Liver (tissue), 9 donors: ENCODE measurements around the gene HDAC9. TPM values are rescaled to one million over a fixed set of nuclear protein-coding genes. Genes with fewer than 3 reads are reported as not detected.

ENCODE experiments used
- DNase-seq: peaks from one replicate; pipeline ENCODE4 v3.0.0-alpha.2; 2017; ENCODE audit warnings: low spot score
- H3K27ac ChIP-seq, 2 donors: one replicate each; pipeline ENCODE4 v1.7.0; 2013; ENCODE audit warnings: inconsistent platforms in 2 of 2, low read length in 2 of 2, control low read depth in 1 of 2, low read depth in 1 of 2, mild to moderate bottlenecking in 1 of 2
- H3K27me3 ChIP-seq, 4 donors: one replicate each; pipeline versions ENCODE4 v1.6.1 to v1.7.0; 2013; ENCODE audit warnings: low read length in 3 of 4, inconsistent platforms in 1 of 4, mild to moderate bottlenecking in 1 of 4, moderate library complexity in 1 of 4; ENCODE audit not compliant: control insufficient read depth in 4 of 4, insufficient read depth in 4 of 4
- H3K36me3 ChIP-seq, 4 donors: one replicate each; pipeline versions ENCODE4 v1.6.1 to v1.7.0; 2013; ENCODE audit warnings: low read length in 3 of 4, mild to moderate bottlenecking in 3 of 4, low read depth in 1 of 4, moderate library complexity in 1 of 4; ENCODE audit not compliant: control insufficient read depth in 4 of 4, insufficient read depth in 3 of 4
- H3K4me1 ChIP-seq, 4 donors: one replicate each; pipeline versions ENCODE4 v1.6.1 to v1.7.0; 2013; ENCODE audit warnings: low read length in 3 of 4, mild to moderate bottlenecking in 3 of 4, moderate library complexity in 1 of 4; ENCODE audit not compliant: control insufficient read depth in 4 of 4, insufficient read depth in 4 of 4
- H3K4me3 ChIP-seq, 3 donors: one replicate each; pipeline versions ENCODE4 v1.6.1 to v1.7.0; 2013; ENCODE audit warnings: low read length in 3 of 3, control low read depth in 1 of 3, low read depth in 1 of 3, mild to moderate bottlenecking in 1 of 3
- H3K9ac ChIP-seq, 2 donors: one replicate each; pipeline ENCODE4 v1.7.0; 2013; ENCODE audit warnings: low read length in 2 of 2, mild to moderate bottlenecking in 2 of 2, moderate library complexity in 2 of 2, control low read depth in 1 of 2, low read depth in 1 of 2
- H3K9me3 ChIP-seq, 4 donors: one replicate each; pipeline versions ENCODE4 v1.6.1 to v1.7.0; 2013; ENCODE audit warnings: low read length in 3 of 4; ENCODE audit not compliant: control insufficient read depth in 4 of 4
- ATF3 ChIP-seq: IDR thresholded peaks from 2 replicates; pipeline ENCODE4 v1.6.1; 2016; ENCODE audit warnings: antibody characterized with exemption
- CTCF ChIP-seq: fragments of 150-350 bp; IDR thresholded peaks from 2 replicates; pipeline ENCODE4 v1.5.1; 2017; ENCODE audit warnings: improper control_type of control experiment, low read depth, low read length; ENCODE audit not compliant: missing input control
- EGR1 ChIP-seq, 2 donors: IDR thresholded peaks; 2 replicates each; pipeline ENCODE4 v1.6.1; 2016 to 2018; ENCODE audit warnings: antibody characterized with exemption in 2 of 2, low read depth in 2 of 2
- FOXA2 ChIP-seq: IDR thresholded peaks from 2 replicates; pipeline ENCODE4 v1.6.1; 2016; ENCODE audit warnings: antibody characterized with exemption
- GABPA ChIP-seq, 2 donors: IDR thresholded peaks in 1 of 2; conservative IDR thresholded peaks in 1 of 2; 2 replicates each; pipeline ENCODE4 v1.6.1; 2016; ENCODE audit warnings: antibody characterized with exemption in 2 of 2, mild to moderate bottlenecking in 1 of 2, moderate library complexity in 1 of 2
- HNF4A ChIP-seq, 2 donors: conservative IDR thresholded peaks; 2 replicates each; pipeline ENCODE4 v1.6.1; 2016; ENCODE audit warnings: antibody characterized with exemption in 2 of 2, mild to moderate bottlenecking in 2 of 2
- HNF4G ChIP-seq: IDR thresholded peaks from 2 replicates; pipeline ENCODE4 v1.6.1; 2016; ENCODE audit warnings: antibody characterized with exemption
- JUND ChIP-seq, 2 donors: IDR thresholded peaks; 2 replicates each; pipeline ENCODE4 v1.6.1; 2016; ENCODE audit warnings: antibody characterized with exemption in 2 of 2
- MAX ChIP-seq: IDR thresholded peaks from 2 replicates; pipeline ENCODE4 v1.6.1; 2016; ENCODE audit warnings: antibody characterized with exemption
- NR2F2 ChIP-seq: IDR thresholded peaks from 2 replicates; pipeline ENCODE4 v1.6.1; 2016; ENCODE audit warnings: antibody characterized with exemption
- RAD21 ChIP-seq, 2 donors: IDR thresholded peaks; 2 replicates each; pipeline ENCODE4 v1.6.1; 2016; ENCODE audit warnings: antibody characterized with exemption in 2 of 2, mild to moderate bottlenecking in 2 of 2
- REST ChIP-seq: IDR thresholded peaks from 2 replicates; pipeline ENCODE4 v1.6.1; 2016; ENCODE audit warnings: antibody characterized with exemption, mild to moderate bottlenecking
- RXRA ChIP-seq, 2 donors: IDR thresholded peaks; 2 replicates each; pipeline ENCODE4 v1.6.1; 2017 to 2018; ENCODE audit warnings: antibody characterized with exemption in 2 of 2, mild to moderate bottlenecking in 1 of 2
- SP1 ChIP-seq: IDR thresholded peaks from 2 replicates; pipeline ENCODE4 v1.6.1; 2018; ENCODE audit warnings: antibody characterized with exemption, mild to moderate bottlenecking
- TAF1 ChIP-seq: conservative IDR thresholded peaks from 2 replicates; pipeline ENCODE4 v1.6.1; 2016; ENCODE audit warnings: antibody characterized with exemption, mild to moderate bottlenecking
- WGBS: extraction: QIAGEN DNeasy Blood & Tissue Kit; methylation state at CpG from one replicate; pipeline ENCODE4 v1.1.7; 2013; 5-methylcytosine and 5-hydroxymethylcytosine counted together
- polyA plus RNA-seq, 2 donors: library from polyadenylated mRNA; stranded (reverse) in 1 of 2; unstranded in 1 of 2; fragments of 200-250 nt in 1 of 2; fragments of >200 nt in 1 of 2; fragmentation: Nextera tagmentation in 1 of 2; extraction: Ambion mirVana in 1 of 2; gene quantifications; one replicate each; pipeline versions ENCODE4 v1.2.1 to v1.2.3, GENCODE V29; 2013 to 2015
- total RNA-seq, 2 donors: library from RNA; depleted of rRNA; stranded (reverse); fragments of >200 nt; gene quantifications; one replicate each; pipeline ENCODE4 v1.2.3, GENCODE V29; 2014
- donor health status: healthy.
- donor health status: healthy.
- donor health status: healthy.
- donor health status: healthy.
- donor health status: healthy.

The HDAC9 gene
- total and polyA plus RNA-seq, 4 donors: 1.0 to 10.1 (median 2.3) TPM

GRCh38 chr7:18798088-18798906, 302.7 kb downstream of the HDAC9 start:
- TF ChIP-seq NR2F2 (no peak), REST (no peak), GABPA (IDR thresholded peaks at IDR 0.05 in 1 of 2, conservative IDR thresholded peaks at IDR 0.05 in 1 of 2) (no peak), EGR1 (IDR thresholded peaks at IDR 0.05; ENCODE audit: low read depth in 2 of 2) (no peak), ATF3 (no peak), HNF4A (conservative IDR thresholded peaks at IDR 0.05) (no peak), TAF1 (no peak), RAD21 (IDR thresholded peaks at IDR 0.05) (no peak), MAX (no peak), CTCF (no peak), JUND (IDR thresholded peaks at IDR 0.05) (no peak), HNF4G (no peak), RXRA (IDR thresholded peaks at IDR 0.05) (no peak)
- no peak for DNase-seq
- no peak overlapping the region for H3K9ac ChIP-seq
- H3K4me3 ChIP-seq: no peak overlapping the region
- H3K27me3 ChIP-seq: no peaks in the 10 kb centered on the region
- no peaks in the 10 kb centered on the region for H3K36me3 ChIP-seq
- WGBS: 76% methylated on average over 3 of the region's 3 CpGs
- no peaks in the 10 kb centered on the region for H3K9me3 ChIP-seq
- H3K27ac ChIP-seq: no peak overlapping the region
- H3K4me1 ChIP-seq: no peaks in the 10 kb centered on the region

- H3K4me3 ChIP-seq: no peak overlapping the region
- H3K4me1 ChIP-seq: no peaks in the 10 kb centered on the region
- H3K9ac ChIP-seq: no peak overlapping the region
- TF ChIP-seq NR2F2 (no peak), JUND (IDR thresholded peaks at IDR 0.05) (no peak), FOXA2 (no peak), SP1 (no peak)
- H3K27me3 ChIP-seq: peaks cover 0 to 3% (median 0%) of the 10 kb centered on the region in 4 donors
- no peak for DNase-seq
- H3K9me3 ChIP-seq: no peaks in the 10 kb centered on the region
- no peak overlapping the region for H3K27ac ChIP-seq
- 80% methylated on average over 1 of the region's 1 CpG for WGBS
- H3K36me3 ChIP-seq: no peaks in the 10 kb centered on the region
Observed at GRCh38 chr7:18799899-18800298, 304.4 kb downstream of the HDAC9 start.
